ENCODE data around the gene LIME1. TPM values are rescaled to one million over a fixed set of nuclear protein-coding genes. Genes with fewer than 3 reads are reported as not detected.

Gene LIME1
- total RNA-seq, 1 donor from 2014 or later = 32.4 TPM

- peaks cover 37% of the 10 kb centered on the region for H3K4me1 ChIP-seq
- TF ChIP-seq POLR2AphosphoS5 (IDR thresholded peaks at IDR 0.05; ENCODE audit: insufficient read depth in 1 of 2, low read depth in 1 of 2) (no peak), POLR2A (IDR thresholded peaks at IDR 0.05) (no peak), CTCF (IDR thresholded peaks at IDR 0.05) (no peak)
- H3K4me3 ChIP-seq = no peak overlapping the region
- peaks cover 0 to 21% of the 10 kb centered on the region in 2 donors for H3K36me3 ChIP-seq
- intact Hi-C loops (cut with DNase I) = no loop called here
- no peak for DNase-seq (ENCODE audit: extremely low spot score in 2 of 2)
- no peak overlapping the region for H3K27ac ChIP-seq
- no peaks in the 10 kb centered on the region for H3K27me3 ChIP-seq
- H3K9me3 ChIP-seq = no peaks in the 10 kb centered on the region
Measured at GRCh38 chr20:63701329-63702035, 35.0 kb upstream of the LIME1 start.

GRCh38 chr20:63702036-63702665, 34.3 kb upstream of the LIME1 start:
- no peaks in the 10 kb centered on the region for H3K27me3 ChIP-seq
- no peak for DNase-seq (ENCODE audit: extremely low spot score in 2 of 2)
- H3K4me3 ChIP-seq = no peak overlapping the region
- TF ChIP-seq POLR2AphosphoS5 (IDR thresholded peaks at IDR 0.05; ENCODE audit: insufficient read depth in 1 of 2, low read depth in 1 of 2) (no peak), CTCF (IDR thresholded peaks at IDR 0.05) (no peak), POLR2A (IDR thresholded peaks at IDR 0.05) (no peak)
- peaks cover 0 to 21% of the 10 kb centered on the region in 2 donors for H3K36me3 ChIP-seq
- H3K4me1 ChIP-seq = peaks cover 37% of the 10 kb centered on the region
- intact Hi-C loops (cut with DNase I) = no loop called here
- no peak overlapping the region for H3K27ac ChIP-seq
- H3K9me3 ChIP-seq = no peaks in the 10 kb centered on the region

GRCh38 chr20:63702751-63703470, 33.6 kb upstream of the LIME1 start:
- intact Hi-C loops (cut with DNase I) = no loop called here

GRCh38 chr20:63703471-63703975, 32.9 kb upstream of the LIME1 start:
- TF ChIP-seq CTCF (IDR thresholded peaks at IDR 0.05) = no peak
- no peak for TF ChIP-seq POLR2AphosphoS5 (IDR thresholded peaks at IDR 0.05; ENCODE audit: insufficient read depth in 1 of 2, low read depth in 1 of 2)
- TF ChIP-seq POLR2A (IDR thresholded peaks at IDR 0.05) = no peak
- peaks cover 0 to 21% of the 10 kb centered on the region in 2 donors for H3K36me3 ChIP-seq
- intact Hi-C loops (cut with DNase I) = no loop called here

More at GRCh38 chr20:63702751-63703470, 33.6 kb upstream of the LIME1 start:
- Histone ChIP-seq H3K36me3 (peaks cover 0 to 21% of the 10 kb centered on the region in 2 donors), H3K4me1 (peaks cover 31% of the 10 kb centered on the region), H3K27me3 (no peaks in the 10 kb centered on the region), H3K4me3 (no peak overlapping the region), H3K27ac (no peak overlapping the region), H3K9me3 (no peaks in the 10 kb centered on the region)
- TF ChIP-seq POLR2A (IDR thresholded peaks at IDR 0.05) = no peak
- DNase-seq (ENCODE audit: extremely low spot score in 2 of 2) = no peak

GRCh38 chr20:63703976-63704748, 32.3 kb upstream of the LIME1 start:
- H3K27ac ChIP-seq = no peak overlapping the region
- TF ChIP-seq CTCF (IDR thresholded peaks at IDR 0.05) (no peak), POLR2A (IDR thresholded peaks at IDR 0.05) (no peak), POLR2AphosphoS5 (IDR thresholded peaks at IDR 0.05; ENCODE audit: insufficient read depth in 1 of 2, low read depth in 1 of 2) (no peak)
- H3K4me3 ChIP-seq = no peak overlapping the region
- H3K4me1 ChIP-seq = peaks cover 30% of the 10 kb centered on the region
- intact Hi-C loops (cut with DNase I) = no loop called here
- peaks cover 0 to 21% of the 10 kb centered on the region in 2 donors for H3K36me3 ChIP-seq
- no peaks in the 10 kb centered on the region for H3K9me3 ChIP-seq
- H3K27me3 ChIP-seq = no peaks in the 10 kb centered on the region
- DNase-seq (ENCODE audit: extremely low spot score in 2 of 2) = no peak

More at GRCh38 chr20:63703471-63703975, 32.9 kb upstream of the LIME1 start:
- no peak for DNase-seq (ENCODE audit: extremely low spot score in 2 of 2)
- H3K4me3 ChIP-seq = no peak overlapping the region
- H3K27ac ChIP-seq = no peak overlapping the region
- peaks cover 30% of the 10 kb centered on the region for H3K4me1 ChIP-seq
- no peaks in the 10 kb centered on the region for H3K9me3 ChIP-seq
- H3K27me3 ChIP-seq = no peaks in the 10 kb centered on the region

All from vagina (tissue), 2 donors.